ENCODE measurements around the gene CLNK.
"Not testable (repeated sequence)": the region's sequence is repeated elsewhere in the genome, so short reads cannot be mapped to it uniquely, and the experiment has no call there.

The CLNK gene

DNA sequence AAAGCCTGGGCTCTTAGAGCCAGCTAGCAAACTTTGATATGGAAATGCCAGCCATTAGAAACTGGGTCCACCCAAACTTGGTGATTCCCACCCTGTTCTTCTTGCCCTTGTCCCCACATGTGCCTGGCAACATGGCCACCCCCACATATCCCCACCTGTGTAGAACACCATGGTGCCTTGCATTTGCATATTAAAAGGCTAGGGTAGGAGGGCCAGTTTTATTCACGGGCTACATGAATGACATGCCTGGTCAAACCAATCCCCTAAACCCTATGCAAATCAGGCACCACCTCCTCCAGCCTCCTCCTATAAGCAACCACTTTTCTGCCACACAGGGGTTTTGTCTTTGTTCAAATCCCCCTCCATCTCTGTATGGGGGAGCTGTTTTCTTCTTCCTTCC lies 104.9 kb downstream of the CLNK start:
- no peak for DNase-seq

- DNase-seq: no peak
These were observed 106.8 kb downstream of the CLNK start for GRCh38 chr4:10577508-10578426.

GRCh38 chr4:10577018-10577417 lies 107.5 kb downstream of the CLNK start:
- DNase-seq: no peak

GRCh38 chr4:10576236-10576635 lies 108.3 kb downstream of the CLNK start:
- DNase-seq: no peak

DNA sequence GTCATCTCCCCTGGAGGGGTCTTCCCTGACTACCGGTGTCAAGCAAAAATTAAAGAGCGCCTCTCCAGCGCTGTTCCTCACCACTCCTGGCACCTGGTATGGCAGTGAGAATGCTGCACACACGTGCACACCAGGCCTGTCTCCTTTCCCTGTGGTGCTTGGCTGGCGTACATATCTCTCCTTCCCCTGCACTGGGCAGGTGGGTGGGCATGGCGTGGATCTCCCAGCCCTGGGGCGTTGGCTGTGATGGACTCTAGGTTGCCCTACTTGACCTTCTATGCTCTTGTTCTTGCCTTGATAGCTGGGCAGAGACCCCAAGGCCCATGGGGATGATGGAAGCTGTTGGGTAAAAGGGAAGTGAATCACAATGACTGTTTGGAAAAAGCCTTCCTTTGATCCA lies 109.2 kb downstream of the CLNK start:
- no peak for DNase-seq

DNA sequence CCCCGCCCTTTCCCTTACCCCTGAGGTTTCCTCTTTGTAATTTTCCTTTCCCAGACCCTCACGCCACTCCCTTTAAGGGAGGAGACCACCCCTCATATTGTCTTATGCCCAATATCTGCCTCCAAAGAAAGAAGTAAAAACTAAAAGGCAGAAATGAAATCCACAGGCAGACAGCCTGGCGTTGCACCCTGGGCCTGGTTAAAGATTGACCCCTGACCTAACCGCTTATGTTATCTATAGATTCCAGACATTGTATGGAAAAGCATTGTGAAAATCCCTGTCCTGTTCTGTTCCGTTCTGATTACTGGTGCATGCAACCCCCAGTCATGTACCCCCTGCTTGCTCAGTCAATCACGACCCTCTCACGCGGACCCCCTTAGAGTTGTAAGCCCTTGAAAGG lies 110.0 kb downstream of the CLNK start:
- not testable (repeated sequence) for DNase-seq

GRCh38 chr4:10571909-10572308 lies 112.7 kb downstream of the CLNK start:
- no peak for DNase-seq

DNA sequence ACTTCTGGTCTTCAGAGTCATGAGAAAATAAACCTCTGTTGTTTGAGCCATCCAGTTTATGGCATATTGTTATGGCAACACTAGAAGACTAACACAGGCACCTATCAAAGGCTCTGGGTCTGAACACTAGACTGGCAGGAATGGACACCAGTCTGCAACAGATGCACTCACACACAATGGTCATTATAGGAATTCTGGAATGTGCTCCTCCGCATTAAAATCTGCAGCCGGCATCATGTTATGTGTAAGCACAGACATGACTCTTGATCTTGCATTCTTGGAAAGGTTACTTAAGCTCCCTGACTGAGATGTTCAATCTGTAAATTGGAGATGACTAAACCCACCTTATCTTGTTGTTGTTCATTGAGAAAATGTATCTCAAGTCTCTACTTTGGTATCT lies 115.1 kb downstream of the CLNK start:
- DNase-seq: no peak

DNA sequence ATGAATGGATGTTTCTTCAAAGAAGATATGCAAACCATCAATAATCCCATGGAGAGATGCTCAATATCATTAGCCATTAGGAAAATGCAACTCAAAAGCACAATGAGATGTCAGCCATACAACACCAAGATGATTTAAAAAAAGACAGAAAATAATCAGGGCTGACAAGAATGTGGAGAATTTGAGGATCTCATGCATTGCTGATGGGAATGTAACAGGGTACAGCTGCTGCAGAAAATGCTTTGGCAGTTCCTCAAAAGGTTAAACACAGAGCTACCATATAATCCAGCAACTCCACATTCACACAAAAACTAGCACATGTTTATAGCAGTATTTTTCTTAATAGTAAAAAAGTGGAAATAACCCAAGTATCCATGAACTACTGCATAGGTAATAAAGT lies 116.8 kb downstream of the CLNK start:
- DNase-seq: no peak

GRCh38 chr4:10565166-10565780 lies 119.3 kb downstream of the CLNK start:
- DNase-seq: no peak

- peak in 27 of 56 donors; percentile 2 to 77 (median 21) for DNase-seq
These were observed 129.9 kb downstream of the CLNK start for GRCh38 chr4:10554694-10555093.

DNA sequence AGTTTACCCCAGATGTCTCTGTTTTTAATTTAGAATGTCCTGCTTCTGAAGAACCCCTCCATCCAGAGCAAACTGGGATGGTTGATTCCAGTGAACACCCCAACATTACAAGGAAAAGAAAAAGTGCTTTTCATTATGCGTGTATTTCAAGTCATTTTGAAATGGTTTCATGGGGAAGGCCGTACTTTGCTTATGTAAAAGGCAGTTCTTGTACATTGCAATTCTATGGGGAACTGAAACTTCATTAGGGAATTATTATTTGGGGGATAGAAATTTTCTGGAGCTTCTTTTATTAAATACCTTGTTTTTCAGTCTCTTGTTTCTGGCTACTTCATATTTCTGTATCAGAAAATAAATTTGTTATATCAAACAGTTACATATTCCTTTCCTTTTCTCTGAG lies 130.4 kb downstream of the CLNK start:
- no peak for DNase-seq

- no peak for DNase-seq
These were observed 131.8 kb downstream of the CLNK start for GRCh38 chr4:10552591-10553280.

GRCh38 chr4:10535912-10536311 lies 148.7 kb downstream of the CLNK start:
- DNase-seq: no peak

DNA sequence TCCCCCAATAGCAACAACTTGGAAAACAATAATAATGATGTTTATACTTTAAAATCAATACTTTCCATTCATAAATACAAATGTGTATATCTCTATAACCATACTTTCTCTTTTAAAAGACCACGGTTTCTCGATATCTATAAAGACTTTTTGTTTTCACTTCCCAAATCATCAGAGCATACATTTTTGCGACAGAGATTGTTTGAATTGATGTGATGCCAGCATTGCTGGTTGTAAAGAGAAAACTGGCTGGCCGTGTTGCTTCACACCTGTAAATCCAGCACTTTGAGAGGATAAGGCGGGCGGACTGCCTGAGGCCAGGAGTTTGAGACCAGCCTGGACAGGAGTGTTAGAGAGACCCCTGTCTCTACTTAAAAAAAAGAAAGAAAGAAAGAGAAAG lies 149.7 kb downstream of the CLNK start:
- no peak for DNase-seq

GRCh38 chr4:10532155-10532554 lies 152.4 kb downstream of the CLNK start:
- DNase-seq: no peak

DNA sequence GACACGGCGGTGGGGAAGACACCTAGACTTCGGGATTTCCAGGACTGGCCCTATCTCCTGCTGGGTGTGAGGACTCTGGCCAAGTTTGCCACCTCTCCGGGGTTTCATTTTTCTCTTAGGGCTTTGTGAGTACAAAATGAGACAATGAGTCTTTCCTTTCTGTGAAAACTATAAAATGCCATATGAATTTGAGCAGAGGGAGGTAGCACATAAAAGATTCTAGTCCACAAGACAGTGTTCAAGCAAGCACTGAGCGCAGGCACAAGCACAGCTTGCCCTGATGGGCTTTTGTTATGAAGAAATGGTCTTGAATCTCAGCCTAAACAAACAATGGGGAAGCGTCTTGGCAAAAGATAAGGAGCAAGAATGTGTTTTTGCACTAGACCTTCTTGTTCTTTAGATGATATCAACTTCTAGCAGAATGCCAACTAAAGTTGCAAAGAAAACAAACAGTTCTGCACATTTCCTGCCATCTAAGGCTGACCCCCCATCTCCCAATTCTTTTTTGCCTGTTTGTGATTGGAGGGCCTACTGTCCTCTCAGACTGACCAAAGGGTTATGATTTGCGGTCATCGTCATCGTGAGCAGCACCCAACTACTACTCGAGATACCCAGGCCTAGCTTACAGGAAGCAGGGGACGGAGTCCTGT lies 154.3 kb downstream of the CLNK start:
- no peak for DNase-seq

DNA sequence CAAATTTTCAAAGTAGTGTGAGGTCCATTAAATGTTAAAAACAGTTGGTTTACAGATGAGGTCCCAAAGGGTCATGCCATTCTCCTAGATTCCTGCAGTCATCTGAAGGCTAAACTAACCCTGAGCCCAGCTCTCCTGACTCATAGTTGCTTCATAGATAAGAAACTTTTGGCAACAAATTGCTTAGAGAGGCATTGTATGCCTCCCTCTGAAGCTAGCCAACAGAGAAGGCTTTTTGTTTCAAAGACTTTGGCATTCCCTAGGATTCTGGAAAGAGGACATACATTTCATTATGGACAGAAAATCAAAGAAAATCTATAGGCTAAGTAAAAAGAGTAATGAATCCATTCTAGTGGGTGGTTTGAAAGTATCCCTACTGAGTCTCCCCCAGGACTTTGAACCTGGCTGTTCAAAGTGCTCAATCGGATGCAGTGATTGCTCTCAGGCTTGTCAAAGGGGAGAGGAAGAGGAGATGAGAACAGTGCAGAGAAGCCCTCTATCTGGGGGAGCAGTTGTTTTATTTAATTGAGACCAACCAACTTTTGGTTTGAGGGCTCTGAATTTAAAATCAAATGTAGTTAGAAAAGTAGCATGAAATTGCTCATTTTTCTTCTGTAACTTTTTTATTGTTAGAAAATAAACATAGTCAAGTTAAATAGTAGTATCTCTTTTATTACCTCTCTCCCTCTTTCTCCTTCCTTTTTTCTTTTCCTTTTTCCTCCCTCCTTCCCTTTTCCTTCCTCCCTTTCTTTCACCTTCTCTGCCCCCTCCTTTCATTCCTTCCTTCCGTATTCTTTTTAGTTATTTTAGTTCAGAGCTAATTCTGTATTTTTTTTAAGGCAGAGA lies 155.1 kb downstream of the CLNK start:
- DNase-seq: no peak

GRCh38 chr4:10527438-10527837 lies 157.1 kb downstream of the CLNK start:
- no peak for DNase-seq

DNA sequence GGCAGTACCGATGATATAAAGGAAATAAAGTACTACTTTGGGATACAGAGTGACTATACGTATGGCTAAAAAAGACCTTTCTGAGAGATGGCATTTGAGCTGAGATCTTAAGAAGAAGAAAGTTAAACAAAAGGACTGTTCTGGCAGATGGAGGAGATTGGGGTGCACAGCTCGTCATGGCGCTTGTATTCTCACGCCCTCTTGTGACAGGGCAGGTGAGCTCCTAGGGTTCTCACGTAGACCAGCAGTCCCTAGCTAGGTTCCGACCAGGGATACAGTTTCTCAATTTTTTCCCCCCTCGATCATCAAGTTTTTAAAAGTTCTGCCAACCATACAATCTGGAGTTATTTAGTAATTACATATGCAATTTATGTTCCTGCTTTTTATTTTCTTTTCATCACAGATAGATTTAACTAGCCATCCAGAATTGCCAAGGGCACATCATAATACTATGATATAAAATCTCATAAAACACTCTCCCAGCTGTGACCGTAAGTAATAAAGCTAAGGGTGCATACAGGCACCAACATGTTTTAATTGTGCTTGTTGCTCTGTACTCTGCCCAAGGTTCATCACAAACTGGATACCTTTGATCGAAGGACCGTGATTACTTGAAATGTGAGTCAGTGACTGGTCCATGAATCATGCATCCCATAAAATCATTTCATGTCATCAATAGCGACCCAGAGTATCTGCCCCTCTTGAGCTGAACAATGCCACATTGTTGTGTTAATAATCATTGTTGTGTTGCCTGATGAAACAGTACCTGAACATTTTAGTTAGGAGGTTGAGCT lies 157.9 kb downstream of the CLNK start:
- no peak for DNase-seq
